H9 (cell line): ENCODE results near the gene RDH11. TPM values are rescaled to one million over a fixed set of nuclear protein-coding genes. Genes with fewer than 3 reads are reported as not detected.
A peak's percentile ranks its signal among the peaks of the same experiment; 100 is the strongest.

ENCODE experiments used
- DNase-seq: peaks from one replicate; pipeline ENCODE4 v3.0.0-alpha.2; 2017
- H2AFZ ChIP-seq: one replicate; pipeline ENCODE4 v1.6.1; 2013; ENCODE audit warnings: mild to moderate bottlenecking, low read length, control low read depth, moderate library complexity
- H2AK5ac ChIP-seq: 2 replicates; pipeline ENCODE4 v1.6.1; 2013; ENCODE audit warnings: low read length, control low read depth, mixed read lengths; ENCODE audit not compliant: insufficient read length
- H2BK120ac ChIP-seq: one replicate; pipeline ENCODE4 v1.6.1; 2013; ENCODE audit warnings: low read depth, mild to moderate bottlenecking, low read length, control low read depth, inconsistent platforms; ENCODE audit not compliant: poor library complexity, severe bottlenecking
- H2BK12ac ChIP-seq: 2 replicates; pipeline ENCODE4 v1.6.1; 2013; ENCODE audit warnings: low read length, control low read depth, mixed read lengths, low read depth; ENCODE audit not compliant: insufficient read length
- H2BK15ac ChIP-seq: 2 replicates; pipeline ENCODE4 v1.6.1; 2013; ENCODE audit warnings: low read depth, low read length, control low read depth
- H2BK20ac ChIP-seq: one replicate; pipeline ENCODE4 v1.6.1; 2013; ENCODE audit warnings: low read depth, mild to moderate bottlenecking, low read length, control low read depth, inconsistent platforms; ENCODE audit not compliant: poor library complexity, severe bottlenecking
- H2BK5ac ChIP-seq: 2 replicates; pipeline ENCODE4 v1.6.1; 2013; ENCODE audit warnings: low read length, control low read depth, mixed read lengths; ENCODE audit not compliant: insufficient read length
- H3K14ac ChIP-seq: 2 replicates; pipeline ENCODE4 v1.6.1; 2013; ENCODE audit warnings: low read length, control low read depth; ENCODE audit not compliant: insufficient read depth
- H3K18ac ChIP-seq: 2 replicates; pipeline ENCODE4 v1.6.1; 2013; ENCODE audit warnings: low read depth, mild to moderate bottlenecking, mixed read lengths, low read length, control low read depth; ENCODE audit not compliant: insufficient read length
- H3K23ac ChIP-seq: 2 replicates; pipeline ENCODE4 v1.6.1; 2013; ENCODE audit warnings: low read length, control low read depth, mixed read lengths, low read depth; ENCODE audit not compliant: insufficient read length
- H3K23me2 ChIP-seq: 2 replicates; pipeline ENCODE4 v1.6.1; 2013; ENCODE audit warnings: low read depth, mild to moderate bottlenecking, mixed read lengths, low read length, control low read depth; ENCODE audit not compliant: insufficient read length, poor library complexity, severe bottlenecking
- H3K27ac ChIP-seq: 2 replicates; pipeline ENCODE4 v1.5.1; 2013; ENCODE audit warnings: low read length, control low read depth, mixed read lengths, low read depth; ENCODE audit not compliant: insufficient read length
- H3K27me3 ChIP-seq: 2 replicates; pipeline ENCODE4 v1.6.1; 2013; ENCODE audit warnings: low read length, control low read depth, inconsistent platforms; ENCODE audit not compliant: insufficient read depth
- H3K4ac ChIP-seq: 2 replicates; pipeline ENCODE4 v1.6.1; 2013; ENCODE audit warnings: low read depth, mild to moderate bottlenecking, control low read depth, inconsistent platforms, low read length, moderate library complexity
- H3K4me1 ChIP-seq: 2 replicates; pipeline ENCODE4 v1.6.1; 2013; ENCODE audit warnings: low read length, control low read depth, inconsistent platforms; ENCODE audit not compliant: insufficient read depth
- H3K4me2 ChIP-seq: 2 replicates; pipeline ENCODE4 v1.6.1; 2013; ENCODE audit warnings: low read length, control low read depth, mixed read lengths; ENCODE audit not compliant: insufficient read length, insufficient read depth
- H3K56ac ChIP-seq: 2 replicates; pipeline ENCODE4 v1.6.1; 2013; ENCODE audit warnings: low read depth, mild to moderate bottlenecking, mixed read lengths, low read length, control low read depth; ENCODE audit not compliant: insufficient read length
- H3K79me1 ChIP-seq: 2 replicates; pipeline ENCODE4 v1.6.1; 2013; ENCODE audit warnings: low read depth, mild to moderate bottlenecking, moderate library complexity, low read length, control low read depth, inconsistent platforms; ENCODE audit not compliant: insufficient read depth, poor library complexity, severe bottlenecking
- H3K79me2 ChIP-seq: 2 replicates; pipeline ENCODE4 v1.6.1; 2013; ENCODE audit warnings: low read length, control low read depth, inconsistent platforms; ENCODE audit not compliant: insufficient read depth
- H3K9ac ChIP-seq: 2 replicates; pipeline ENCODE4 v1.6.1; 2013; ENCODE audit warnings: low read length, control low read depth, mixed read lengths; ENCODE audit not compliant: insufficient read length; ENCODE audit errors: extremely low read depth
- H3K9me3 ChIP-seq: one replicate; pipeline ENCODE4 v1.6.1; 2013; ENCODE audit warnings: low read depth, low read length, inconsistent platforms; ENCODE audit not compliant: control insufficient read depth
- H3T11ph ChIP-seq: one replicate; pipeline ENCODE4 v1.6.1; 2013; ENCODE audit warnings: mild to moderate bottlenecking, low read length, control low read depth, inconsistent platforms
- H4K20me1 ChIP-seq: one replicate; pipeline ENCODE4 v1.6.1; 2013; ENCODE audit not compliant: control insufficient read depth, insufficient read length, insufficient read depth
- H4K5ac ChIP-seq: 2 replicates; pipeline ENCODE4 v1.6.1; 2013; ENCODE audit warnings: low read depth, mild to moderate bottlenecking, mixed read lengths, low read length, control low read depth; ENCODE audit not compliant: insufficient read length
- H4K8ac ChIP-seq: replicated peaks from 2 replicates; pipeline ENCODE4 v1.6.1; 2013; ENCODE audit warnings: low read length, control low read depth, mixed read lengths, low read depth; ENCODE audit not compliant: insufficient read length
- H4K91ac ChIP-seq: 2 replicates; pipeline ENCODE4 v1.6.1; 2013; ENCODE audit warnings: low read depth, mild to moderate bottlenecking, moderate library complexity, mixed read lengths, low read length, control low read depth; ENCODE audit not compliant: insufficient read length
- H3K27ac Mint-ChIP-seq, 3 experiments: 2 replicates in 2 of 3; 3 replicates in 1 of 3; pipeline ENCODE4 v1.8.0; 2020 to 2021; ENCODE audit warnings: mixed read lengths in 3 of 3, mild to moderate bottlenecking in 1 of 3, moderate library complexity in 1 of 3
- H3K27me3 Mint-ChIP-seq: 2 replicates; pipeline ENCODE4 v1.8.0; 2021; ENCODE audit warnings: low read depth, mild to moderate bottlenecking, moderate library complexity, mixed read lengths
- H3K36me3 Mint-ChIP-seq, 3 experiments: 2 replicates in 2 of 3; 3 replicates in 1 of 3; pipeline ENCODE4 v1.8.0; 2020 to 2021; ENCODE audit warnings: low read depth in 3 of 3, mixed read lengths in 3 of 3; ENCODE audit not compliant: insufficient read depth in 1 of 3
- H3K4me1 Mint-ChIP-seq, 2 experiments: 2 replicates each; pipeline ENCODE4 v1.8.0; 2020; ENCODE audit warnings: mixed read lengths in 2 of 2
- H3K4me3 Mint-ChIP-seq, 2 experiments: 2 replicates in 1 of 2; 3 replicates in 1 of 2; pipeline ENCODE4 v1.8.0; 2020 to 2021; ENCODE audit warnings: mild to moderate bottlenecking in 2 of 2, mixed read lengths in 2 of 2, moderate library complexity in 1 of 2
- H3K9me3 Mint-ChIP-seq, 2 experiments: 2 replicates in 1 of 2; 3 replicates in 1 of 2; pipeline ENCODE4 v1.8.0; 2020; ENCODE audit warnings: mild to moderate bottlenecking in 2 of 2, mixed read lengths in 2 of 2, moderate library complexity in 1 of 2
- CTCF ChIP-seq: fragments of 200-600 bp; sonication (generic); conservative IDR thresholded peaks from 3 replicates; pipeline ENCODE4 v1.8.0; 2021; ENCODE audit warnings: antibody characterized with exemption, mild to moderate bottlenecking
- WGBS: extraction: QIAGEN DNeasy Blood & Tissue Kit; methylation state at CpG from one replicate; pipeline ENCODE4 v1.1.7; 2013; ENCODE audit warnings: missing lambda C conversion rate, low lambda C conversion rate, mixed read lengths; ENCODE audit not compliant: insufficient read length; ENCODE audit errors: extremely low coverage; 5-methylcytosine and 5-hydroxymethylcytosine counted together
- total RNA-seq: library from RNA; stranded (reverse); gene quantifications from 2 replicates; pipeline ENCODE4 v1.2.1, GENCODE V29; 2021

Gene RDH11
- total RNA-seq, 1 experiment from 2014 or later, result 83.4 TPM

GRCh38 chr14:67673451-67673850 lies 22.1 kb downstream of the RDH11 start:
- Mint-ChIP-seq H3K4me3 (peak overlapping the region; percentile 75 to 83), H3K27me3 (no peaks in the 10 kb centered on the region; the same call in 1 of the 2 replicates), H3K36me3 (peaks cover 9 to 22% (median 20%) of the 10 kb centered on the region in 3 experiments), H3K27ac (no peak overlapping the region), H3K9me3 (no peaks in the 10 kb centered on the region; a peak in 1 of 5 replicates), H3K4me1 (peaks cover 21 to 24% of the 10 kb centered on the region in 2 experiments)
- no peak overlapping the region for H3K27ac ChIP-seq
- no peak overlapping the region for H2BK12ac ChIP-seq
- H3T11ph ChIP-seq, result no peak overlapping the region
- H3K9me3 ChIP-seq, result no peaks in the 10 kb centered on the region
- peak overlapping the region; percentile 26 for H3K9ac ChIP-seq
- H3K79me1 ChIP-seq, result no peaks in the 10 kb centered on the region
- H3K23me2 ChIP-seq, result peaks cover 5% of the 10 kb centered on the region
- no peak overlapping the region for H2BK15ac ChIP-seq
- no peaks in the 10 kb centered on the region for H4K20me1 ChIP-seq
- H2AK5ac ChIP-seq, result no peak overlapping the region
- H2BK120ac ChIP-seq, result no peak overlapping the region
- no peak for DNase-seq
- no peak overlapping the region for H2BK5ac ChIP-seq
- WGBS, result no CpG with 5 or more reads among the region's 5 CpGs
- no peak overlapping the region for H3K4ac ChIP-seq
- H3K18ac ChIP-seq, result no peak overlapping the region
- TF ChIP-seq CTCF, result no peak
- H2BK20ac ChIP-seq, result no peak overlapping the region
- H3K79me2 ChIP-seq, result peaks cover 4% of the 10 kb centered on the region; the same call in 1 of the 2 replicates
- peak overlapping the region; percentile 52 for H3K4me2 ChIP-seq
- H3K23ac ChIP-seq, result no peak overlapping the region
- peaks cover 2% of the 10 kb centered on the region; the same call in 1 of the 2 replicates for H3K4me1 ChIP-seq
- no peaks in the 10 kb centered on the region for H3K27me3 ChIP-seq
- no peak overlapping the region for H3K14ac ChIP-seq
- H4K5ac ChIP-seq, result no peak overlapping the region
- no peak overlapping the region for H3K56ac ChIP-seq
- H4K91ac ChIP-seq, result no peak overlapping the region
- H2AFZ ChIP-seq, result no peak overlapping the region
- no peak overlapping the region for H4K8ac ChIP-seq
